ENCODE results near the gene DCAF10.

- TF ChIP-seq CTCF (IDR thresholded peaks at IDR 0.05) = no peak
- no peak for TF ChIP-seq POLR2AphosphoS5 (IDR thresholded peaks at IDR 0.05; ENCODE audit: insufficient read depth in 1 of 2, low read depth in 1 of 2)
These were observed 39.1 kb upstream of the DCAF10 start for GRCh38 chr9:37761511-37761910.

Data from vagina (tissue), 2 donors.